GM19351 (cell line): Measurements from ENCODE around the gene CNDP1.
"Not testable (repeated sequence)": the region's sequence is repeated elsewhere in the genome, so short reads cannot be mapped to it uniquely, and the experiment has no call there.

Source experiments
- ATAC-seq: cut with Tn5 transposase; IDR thresholded peaks from one replicate; pipeline ENCODE4 v1.9.1; 2021; ENCODE audit warnings: mild to moderate bottlenecking, moderate library complexity; ENCODE audit not compliant: unreplicated experiment

Gene CNDP1, protein sequence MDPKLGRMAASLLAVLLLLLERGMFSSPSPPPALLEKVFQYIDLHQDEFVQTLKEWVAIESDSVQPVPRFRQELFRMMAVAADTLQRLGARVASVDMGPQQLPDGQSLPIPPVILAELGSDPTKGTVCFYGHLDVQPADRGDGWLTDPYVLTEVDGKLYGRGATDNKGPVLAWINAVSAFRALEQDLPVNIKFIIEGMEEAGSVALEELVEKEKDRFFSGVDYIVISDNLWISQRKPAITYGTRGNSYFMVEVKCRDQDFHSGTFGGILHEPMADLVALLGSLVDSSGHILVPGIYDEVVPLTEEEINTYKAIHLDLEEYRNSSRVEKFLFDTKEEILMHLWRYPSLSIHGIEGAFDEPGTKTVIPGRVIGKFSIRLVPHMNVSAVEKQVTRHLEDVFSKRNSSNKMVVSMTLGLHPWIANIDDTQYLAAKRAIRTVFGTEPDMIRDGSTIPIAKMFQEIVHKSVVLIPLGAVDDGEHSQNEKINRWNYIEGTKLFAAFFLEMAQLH

DNA sequence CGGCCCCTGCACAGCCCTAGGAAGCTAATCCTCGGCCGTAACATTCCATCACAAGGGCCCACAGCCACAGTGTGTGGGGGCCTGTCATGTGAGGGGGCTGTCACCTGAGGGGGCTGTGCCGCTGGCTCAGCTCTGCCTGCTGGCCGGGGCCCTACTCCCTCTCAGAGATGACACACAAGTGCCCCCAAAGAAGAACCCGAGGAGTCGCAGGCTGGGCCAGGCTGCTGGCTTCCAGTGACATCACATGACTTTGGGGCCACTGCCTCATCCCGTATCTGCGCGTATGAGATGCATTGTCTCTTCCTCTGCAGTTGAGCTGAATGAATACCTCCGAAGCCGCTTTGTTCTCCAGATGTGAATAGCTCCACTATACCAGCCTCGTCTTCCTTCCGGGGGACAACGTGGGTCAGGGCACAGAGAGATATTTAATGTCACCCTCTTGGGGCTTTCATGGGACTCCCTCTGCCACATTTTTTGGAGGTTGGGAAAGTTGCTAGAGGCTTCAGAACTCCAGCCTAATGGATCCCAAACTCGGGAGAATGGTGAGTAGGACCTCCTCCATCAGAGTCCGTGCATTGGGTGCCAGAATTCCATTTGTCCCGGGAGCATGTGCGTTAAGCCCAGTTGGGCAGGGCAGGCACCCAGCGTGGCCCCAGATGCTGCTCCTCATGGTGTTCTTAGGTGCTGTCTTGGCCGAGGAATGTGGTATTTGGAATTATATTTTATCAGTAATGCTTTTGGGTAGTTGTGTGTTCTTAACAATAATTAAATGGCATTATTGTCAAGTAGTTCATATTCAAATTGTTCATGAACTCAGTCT lies at the start of gene CNDP1:
Gene CNDP1, plus strand, starts transcription at position 351 of the 820 bp plus-strand sequence. Its CDS starts 168 bp downstream, at position 519.
- no peak for ATAC-seq

DNA sequence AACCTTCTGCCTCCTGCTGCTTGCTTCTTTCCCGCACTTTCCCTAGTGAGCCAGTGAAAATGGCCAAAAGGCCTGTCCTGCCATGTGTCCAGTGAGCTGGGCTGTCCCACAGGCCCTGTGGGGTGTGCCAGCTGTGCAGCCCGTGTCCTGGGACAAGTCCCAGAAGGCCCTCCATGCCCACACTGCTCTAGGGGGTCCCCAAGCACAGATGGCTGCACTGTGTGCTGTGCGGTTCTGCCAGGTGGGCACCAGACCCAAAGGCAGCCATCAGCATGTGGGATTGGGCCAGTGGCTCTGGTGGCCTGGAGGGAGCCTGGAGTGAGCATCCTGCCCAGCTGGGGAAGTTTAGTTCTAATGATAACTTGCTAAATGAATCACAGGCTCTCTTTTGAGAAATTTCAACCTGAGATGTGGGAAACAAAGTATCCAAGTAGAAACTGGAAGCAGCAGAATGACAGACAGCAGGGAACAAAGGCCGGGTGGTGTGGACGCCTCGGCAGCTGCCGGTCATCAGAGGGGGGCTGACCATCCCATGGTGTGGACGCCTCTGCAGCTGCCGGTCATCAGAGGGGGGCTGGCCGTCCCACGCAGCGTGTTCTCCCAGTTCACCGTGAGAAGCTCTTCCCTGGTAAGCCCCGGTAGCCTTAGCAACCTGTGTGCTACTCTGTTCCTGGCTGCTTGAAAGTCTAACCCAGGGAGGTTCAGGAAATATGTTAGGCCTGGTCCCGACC lies 48.0 kb upstream of the CNDP1 start:
- ATAC-seq, result no peak

DNA sequence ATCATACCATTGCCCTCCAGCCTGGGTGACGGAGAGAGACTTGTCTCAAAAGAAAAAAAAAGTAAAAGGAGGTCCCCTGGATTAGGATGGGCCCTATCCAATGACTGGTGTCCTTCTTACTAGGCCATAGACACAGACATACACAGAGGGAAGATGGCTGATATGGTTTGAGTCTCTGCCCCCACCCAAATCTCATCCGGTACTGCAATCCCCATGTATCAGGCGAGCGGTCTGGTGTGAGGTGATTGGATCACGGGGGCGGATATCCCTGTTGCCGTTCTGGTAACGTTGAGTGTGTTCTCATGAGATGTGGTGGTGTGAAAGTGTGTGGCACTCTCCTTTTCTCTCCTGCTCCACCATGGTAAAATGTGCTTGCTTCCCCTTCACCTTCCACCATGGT lies 45.9 kb upstream of the CNDP1 start:
- no peak for ATAC-seq

- no peak for ATAC-seq
Measured at GRCh38 chr18:74488864-74489263, 45.4 kb upstream of the CNDP1 start.

- no peak for ATAC-seq
Measured at GRCh38 chr18:74489676-74490075, 44.6 kb upstream of the CNDP1 start.

GRCh38 chr18:74492259-74492658 lies 42.0 kb upstream of the CNDP1 start:
- ATAC-seq, result no peak

- ATAC-seq, result peak; percentile 34
Measured at GRCh38 chr18:74493689-74494088, 40.6 kb upstream of the CNDP1 start.

GRCh38 chr18:74494514-74494913 lies 39.8 kb upstream of the CNDP1 start:
- ATAC-seq, result no peak

- peak; percentile 65 for ATAC-seq
Measured at GRCh38 chr18:74495581-74496507, 38.5 kb upstream of the CNDP1 start, which contains the start of gene CNDP2. CNDP2 (plus strand) TSS chr18:74496363; CDS start chr18:74499974, 3,611 bp downstream.

- ATAC-seq, result peak; percentile 30
Measured at GRCh38 chr18:74496508-74497323, 37.6 kb upstream of the CNDP1 start.

GRCh38 chr18:74497324-74497676 lies 37.0 kb upstream of the CNDP1 start:
- ATAC-seq, result no peak

- ATAC-seq, result no peak
Measured at GRCh38 chr18:74497778-74498177, 36.5 kb upstream of the CNDP1 start.

- ATAC-seq, result peak; percentile 43
Measured at GRCh38 chr18:74498712-74499627, 35.3 kb upstream of the CNDP1 start.

DNA sequence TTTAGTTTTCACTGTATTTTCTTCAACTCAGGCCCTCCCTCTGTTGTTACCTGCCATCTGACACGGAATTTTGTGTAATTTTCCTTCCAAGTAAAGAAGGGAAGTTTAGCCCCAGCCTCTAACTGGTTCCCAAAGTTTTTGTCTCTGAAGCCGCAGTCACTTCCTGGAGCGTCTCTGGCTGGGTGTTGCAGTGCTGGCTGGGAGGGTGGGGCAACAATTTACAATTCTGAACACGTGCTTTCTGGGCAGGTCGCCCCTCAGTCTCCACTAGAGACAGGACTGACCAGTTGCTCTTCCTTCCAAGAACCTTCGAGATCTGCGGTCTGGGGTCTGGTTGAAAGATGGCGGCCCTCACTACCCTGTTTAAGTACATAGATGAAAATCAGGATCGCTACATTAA lies 34.7 kb upstream of the CNDP1 start:
- ATAC-seq, result peak; percentile 33

DNA sequence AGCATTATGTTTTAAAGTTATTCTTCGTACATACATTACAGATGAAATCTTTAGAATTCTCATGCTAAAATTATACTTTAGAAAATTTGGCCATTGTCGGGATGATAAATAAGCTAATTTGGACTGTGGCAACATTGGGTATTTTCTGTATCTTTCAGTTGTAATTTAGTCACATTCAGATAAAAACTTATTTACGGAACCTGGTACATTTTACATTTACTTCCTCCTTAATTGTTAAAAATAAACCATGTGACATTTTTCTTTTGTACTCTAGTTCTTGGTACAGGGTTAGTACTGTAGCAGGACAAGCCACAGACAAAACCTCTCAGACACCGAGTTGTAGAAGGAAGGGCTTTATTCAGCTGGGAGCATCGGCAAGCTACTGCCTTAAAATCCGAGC lies 33.9 kb upstream of the CNDP1 start:
- ATAC-seq, result no peak

- ATAC-seq, result not testable (repeated sequence)
Measured at GRCh38 chr18:74500774-74501173, 33.5 kb upstream of the CNDP1 start.

DNA sequence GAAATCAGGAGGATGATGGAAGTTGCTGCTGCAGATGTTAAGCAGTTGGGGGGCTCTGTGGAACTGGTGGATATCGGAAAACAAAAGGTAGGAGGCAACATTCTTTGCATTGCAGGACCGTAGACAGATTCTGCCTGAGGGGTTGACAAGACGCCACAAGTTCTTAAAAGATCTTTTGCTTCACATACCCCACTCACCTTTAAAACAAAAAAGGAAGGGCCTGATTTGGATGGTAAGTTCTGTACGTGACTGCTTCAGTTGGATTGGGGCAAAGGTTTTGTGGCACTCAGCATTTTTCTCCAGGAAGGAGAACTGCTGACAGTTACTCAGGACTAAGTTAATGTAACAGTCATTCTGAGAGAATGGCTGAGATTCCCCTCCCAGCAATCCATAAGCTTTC lies 32.9 kb upstream of the CNDP1 start:
- ATAC-seq, result no peak

DNA sequence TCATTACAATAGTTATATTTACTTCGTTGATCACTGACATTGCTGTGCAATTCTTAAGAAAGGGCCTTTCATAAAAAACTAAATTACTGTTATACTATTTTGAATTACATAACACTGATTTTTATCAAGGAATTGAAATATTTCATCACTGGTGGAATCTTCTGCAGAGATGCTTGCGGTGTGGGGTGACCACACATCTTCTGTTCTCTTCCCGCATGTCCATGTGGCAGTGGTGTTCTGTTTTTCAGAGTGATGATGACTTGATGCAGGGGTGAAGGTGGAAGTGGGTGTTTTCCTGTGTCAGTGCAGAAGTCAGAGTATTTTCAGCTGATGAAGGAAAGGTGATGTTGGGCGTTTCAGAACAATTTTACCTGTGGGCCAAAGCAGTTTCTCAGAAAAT lies 31.2 kb upstream of the CNDP1 start:
- ATAC-seq, result no peak
